NCI-H146 (cell line): ENCODE results near the gene B4GALT1.
"Not testable (repeated sequence)": the region's sequence is repeated elsewhere in the genome, so short reads cannot be mapped to it uniquely, and the experiment has no call there.

Experiments used
- DNase-seq: peaks from one replicate; lab custom pipeline; 2025; lab: John Stamatoyannopoulos, UW

The B4GALT1 gene

DNA sequence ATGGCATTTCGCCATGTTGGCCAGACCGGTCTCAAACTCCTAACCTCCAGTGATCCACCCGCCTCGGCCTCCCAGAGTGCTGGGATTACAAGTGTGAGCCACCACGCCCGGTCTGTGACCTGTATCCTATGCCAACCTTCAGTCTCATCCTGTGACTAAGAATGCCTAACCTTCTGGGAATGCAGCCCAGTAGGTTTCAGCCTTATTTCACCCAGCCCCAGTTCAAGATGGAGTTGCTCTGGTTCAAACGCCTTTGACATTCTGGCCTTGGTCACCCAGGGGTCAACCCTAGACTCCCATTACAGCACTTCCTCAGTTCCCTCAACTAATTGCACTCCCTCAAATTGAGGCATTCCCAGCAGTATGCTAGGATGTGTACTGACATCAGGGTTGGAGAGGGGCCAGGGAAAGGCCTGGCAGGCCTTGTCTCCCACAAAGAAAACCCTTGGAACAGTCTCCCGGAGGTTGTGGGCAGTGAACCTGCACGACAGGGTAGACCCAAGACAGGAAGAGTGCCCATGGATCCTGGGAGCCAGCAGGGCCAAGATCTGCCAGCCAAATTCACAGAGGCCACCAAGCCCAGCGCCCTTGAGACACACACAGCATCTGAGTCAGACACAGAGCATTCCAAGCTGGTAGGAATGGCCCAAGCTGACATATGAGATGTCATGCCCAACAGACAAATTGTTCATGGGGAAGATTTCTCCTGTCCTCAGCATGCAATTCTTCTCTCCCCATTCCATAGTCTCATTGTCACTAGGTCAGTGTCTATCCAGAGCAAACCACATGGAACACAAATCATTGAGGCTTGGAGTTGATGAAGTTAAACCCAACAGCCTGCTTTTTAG is 65.8 kb downstream of the B4GALT1 start:
- DNase-seq: no peak

DNA sequence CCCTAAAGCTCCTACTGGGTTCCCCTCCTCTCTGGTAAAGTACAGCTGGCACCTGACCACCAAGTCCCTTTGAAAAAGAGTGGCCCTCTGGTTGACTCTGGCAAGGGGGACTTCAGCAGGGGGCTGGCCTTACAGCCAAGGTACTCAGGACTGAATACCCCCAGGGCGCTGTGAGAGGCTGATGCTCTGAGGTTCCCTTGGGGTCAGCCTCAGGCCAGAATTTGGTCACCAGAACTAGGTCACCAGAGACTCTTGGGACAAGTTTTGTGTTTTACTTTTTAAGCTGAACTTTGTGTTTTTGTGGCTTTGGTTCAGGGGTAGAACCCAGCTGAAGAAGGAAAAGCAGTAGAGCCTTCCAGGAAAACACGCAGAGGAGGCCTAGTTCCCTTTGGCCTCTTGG is 67.4 kb downstream of the B4GALT1 start:
- no peak for DNase-seq

DNA sequence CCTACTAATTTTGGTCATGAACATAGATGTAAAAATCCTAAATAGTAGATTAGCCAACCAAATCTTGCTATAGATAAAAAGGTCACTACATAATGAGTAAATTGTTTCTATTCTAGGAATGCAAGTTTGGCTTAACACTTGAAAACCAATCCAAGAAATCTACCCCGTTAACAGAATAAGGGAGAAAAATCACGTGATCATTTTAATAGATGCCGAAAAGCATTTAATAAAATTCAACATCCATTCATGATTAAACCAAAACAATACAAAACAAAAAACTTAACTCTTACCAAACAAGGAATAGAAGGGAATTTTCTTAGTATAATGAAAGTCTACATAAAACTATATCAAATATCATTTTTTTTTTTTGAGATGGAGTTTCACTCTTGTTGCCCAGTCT is 69.9 kb downstream of the B4GALT1 start:
- no peak for DNase-seq

DNA sequence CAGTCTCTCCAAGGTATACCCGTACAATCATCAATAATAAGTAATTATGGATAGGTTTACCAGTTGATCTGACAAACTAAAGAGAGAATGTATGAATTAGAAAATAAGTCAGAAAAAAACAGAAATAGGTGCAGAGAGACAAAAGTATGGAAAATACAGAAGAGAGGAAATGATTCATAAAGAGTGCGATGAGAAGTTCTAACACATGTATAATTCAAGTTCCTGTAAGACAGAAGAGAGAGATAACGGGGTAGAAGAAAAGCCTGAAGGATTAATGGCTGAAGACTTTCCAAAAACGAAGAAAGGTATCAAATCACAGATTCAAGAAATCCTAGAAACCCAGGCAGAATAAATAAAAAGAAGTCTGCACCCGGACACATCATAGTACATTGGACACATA is 74.5 kb downstream of the B4GALT1 start:
- DNase-seq: no peak

DNA sequence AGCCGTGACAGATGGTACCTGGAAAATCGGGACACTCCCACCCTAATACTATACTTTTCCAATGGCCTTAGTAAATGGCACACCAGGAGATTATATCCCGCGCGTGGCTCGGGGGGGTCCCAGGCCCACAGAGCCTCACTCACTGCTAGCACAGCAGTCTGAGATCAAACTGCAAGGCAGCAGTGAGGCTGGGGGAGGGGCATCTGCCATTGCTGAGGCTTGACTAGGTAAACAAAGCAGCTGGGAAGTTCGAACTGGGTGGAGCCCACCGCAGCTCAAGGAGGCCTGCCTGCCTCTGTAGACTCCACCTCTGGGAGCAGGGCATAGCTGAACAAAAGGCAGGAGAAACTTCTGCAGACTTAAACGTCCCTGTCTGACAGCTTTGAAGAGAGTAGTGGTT is 81.5 kb downstream of the B4GALT1 start:
- DNase-seq: not testable (repeated sequence)

DNA sequence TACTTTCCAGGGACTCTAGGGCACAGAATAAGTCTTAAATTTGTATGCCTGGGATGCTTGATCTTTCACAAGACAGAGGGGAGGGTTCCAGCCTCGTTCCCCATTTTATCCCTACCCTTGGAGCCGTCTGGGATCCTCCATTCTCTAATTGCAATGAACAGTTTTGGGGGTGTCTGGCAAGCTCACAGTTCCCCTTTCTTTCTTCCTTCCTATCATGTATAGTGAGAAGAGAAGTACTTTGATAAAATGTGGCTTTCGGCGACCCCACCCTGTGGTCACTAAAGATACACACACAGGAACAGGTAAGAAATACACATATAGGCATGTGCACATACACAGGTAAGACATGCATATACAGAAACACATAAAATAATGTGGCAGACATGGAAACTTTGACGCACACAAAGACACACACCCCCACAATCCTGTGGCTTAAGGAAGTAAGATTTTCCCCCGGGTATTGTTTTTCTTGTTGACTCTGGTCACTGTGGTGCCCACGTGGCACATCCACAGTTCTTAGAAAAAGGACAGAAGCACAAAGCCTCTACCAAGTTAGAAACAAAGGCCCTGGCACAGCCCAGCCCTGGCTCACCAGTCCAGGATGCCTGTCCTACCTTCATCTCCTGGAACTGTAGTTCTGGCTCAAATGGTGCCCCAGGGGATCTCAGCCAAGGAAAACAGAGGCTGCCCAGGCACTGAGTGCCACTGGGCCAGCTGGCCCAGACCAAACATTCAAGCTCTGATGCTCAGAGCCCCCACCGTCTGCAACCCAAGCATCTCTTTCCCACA is 84.4 kb downstream of the B4GALT1 start:
- no peak for DNase-seq

DNA sequence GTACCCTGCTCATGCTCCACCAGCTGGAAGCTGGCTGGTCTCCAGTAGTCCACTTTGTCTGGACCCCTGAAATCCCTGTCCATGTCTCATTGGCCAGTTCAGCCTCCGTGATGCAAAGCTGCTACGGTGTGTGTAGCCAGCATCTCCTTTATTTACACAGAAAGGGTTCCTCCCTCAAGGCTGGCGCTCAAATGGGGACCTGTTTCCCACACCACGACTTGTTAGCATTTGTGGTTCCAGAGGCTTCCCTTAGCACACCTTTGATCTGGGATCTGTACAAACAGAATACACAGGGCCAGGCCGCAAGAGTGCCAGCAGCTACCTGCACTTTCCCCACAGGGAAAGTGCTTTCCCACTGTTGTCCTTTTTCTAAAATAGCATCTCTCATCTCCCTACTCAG is 85.0 kb downstream of the B4GALT1 start:
- no peak for DNase-seq

DNA sequence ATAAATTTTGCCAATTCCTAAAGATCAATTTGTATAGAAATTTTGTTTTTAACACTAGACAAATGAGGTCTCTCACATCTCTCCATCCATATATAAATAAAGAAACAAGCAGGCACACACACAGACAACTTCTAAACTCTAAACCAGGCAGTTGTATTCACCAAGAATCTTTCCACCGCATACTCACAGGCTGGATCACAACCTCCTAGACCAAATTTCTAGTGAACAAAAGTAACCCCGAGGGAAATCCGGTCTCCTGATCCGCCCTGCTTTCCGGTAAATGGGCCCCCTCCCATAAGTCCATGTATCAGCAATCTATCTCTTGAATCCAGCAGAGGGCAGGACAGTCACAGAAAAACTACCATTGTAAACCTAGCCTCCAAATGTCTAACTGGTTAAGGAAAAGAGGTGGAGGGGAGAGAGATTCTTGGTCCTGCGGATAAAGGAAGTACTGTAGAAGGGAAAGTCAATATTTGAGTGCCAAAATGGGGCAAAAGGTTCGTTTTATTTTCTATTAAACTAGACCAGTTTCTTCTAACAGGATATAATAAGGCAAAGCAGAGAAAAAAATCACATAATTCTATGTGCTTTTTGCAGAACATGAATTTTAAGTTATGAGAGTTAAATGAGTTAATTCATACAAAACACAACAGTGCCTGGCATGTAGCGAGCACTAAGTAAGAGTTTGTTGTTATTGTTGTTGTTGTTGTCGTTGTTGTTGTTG is 85.8 kb downstream of the B4GALT1 start:
- peak; percentile 92 for DNase-seq

DNA sequence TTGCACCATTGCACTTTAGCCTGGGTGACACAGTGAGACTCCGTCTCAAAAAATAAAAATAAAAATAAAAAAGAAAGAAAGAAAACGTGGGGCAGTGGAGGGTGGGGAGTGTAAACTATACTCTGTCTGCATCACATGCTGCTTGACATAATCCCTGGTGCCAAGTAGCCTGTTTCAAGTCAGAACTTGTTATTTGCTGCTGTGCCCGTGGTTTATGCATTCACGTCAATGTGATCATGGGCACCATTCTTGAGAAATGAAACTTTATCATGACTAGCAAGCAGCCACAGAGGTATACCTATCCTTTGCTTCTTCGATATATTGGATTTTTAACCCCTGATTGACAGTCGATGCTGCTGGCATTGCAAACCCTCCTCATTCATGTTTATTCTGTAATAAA is 86.6 kb downstream of the B4GALT1 start:
- DNase-seq: no peak

DNA sequence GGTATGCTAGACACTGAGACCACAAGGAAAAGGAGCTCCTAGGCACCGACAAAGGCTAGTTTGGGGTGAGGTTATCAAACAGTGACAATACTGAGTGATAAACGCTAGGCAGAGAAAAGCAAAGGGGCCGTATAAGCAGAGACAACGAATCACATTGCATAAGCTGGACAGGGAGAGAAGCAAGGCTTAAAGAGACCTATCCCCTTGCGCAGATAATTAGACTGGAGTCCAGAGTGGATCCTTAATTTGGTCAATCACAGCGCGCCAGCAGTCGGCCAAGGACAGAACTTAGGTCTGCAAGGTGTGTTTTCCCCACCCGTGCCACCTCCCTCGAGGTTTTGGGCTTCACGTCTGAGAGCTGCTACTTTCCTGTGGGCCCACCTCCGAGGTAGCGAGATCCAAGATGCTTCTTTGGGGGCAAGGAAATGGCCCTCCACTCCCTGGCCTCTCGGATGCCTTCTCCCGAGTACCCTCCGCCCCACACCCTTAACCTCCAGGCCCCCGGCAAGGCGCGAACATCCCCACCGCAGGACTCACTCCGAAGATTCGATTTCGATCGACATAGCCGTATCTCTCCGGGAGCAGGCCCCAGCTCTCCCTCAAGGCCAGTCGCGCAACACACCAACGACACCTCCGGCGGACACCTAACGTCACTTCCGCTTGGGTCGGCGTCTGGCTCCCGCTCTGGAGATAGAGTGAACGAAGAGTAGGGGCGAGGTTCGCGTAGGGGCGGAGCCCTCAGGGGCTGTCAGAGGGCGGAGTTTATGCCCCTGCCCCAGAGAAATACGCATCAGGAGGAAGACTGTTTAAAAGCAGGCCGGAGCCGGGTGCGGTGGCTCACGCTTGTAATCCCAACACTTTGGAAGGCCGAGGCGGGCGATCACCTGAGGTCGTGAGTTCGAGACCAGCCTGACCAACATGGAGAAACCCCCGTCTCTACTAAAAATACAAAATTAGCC is 90.8 kb downstream of the B4GALT1 start, which contains the start of gene SMU1:
Gene SMU1 (minus strand): TSS at position 629 of the 959 bp plus-strand sequence. CDS start 66 bp downstream, at position 563.
- DNase-seq: peak; percentile 99

DNA sequence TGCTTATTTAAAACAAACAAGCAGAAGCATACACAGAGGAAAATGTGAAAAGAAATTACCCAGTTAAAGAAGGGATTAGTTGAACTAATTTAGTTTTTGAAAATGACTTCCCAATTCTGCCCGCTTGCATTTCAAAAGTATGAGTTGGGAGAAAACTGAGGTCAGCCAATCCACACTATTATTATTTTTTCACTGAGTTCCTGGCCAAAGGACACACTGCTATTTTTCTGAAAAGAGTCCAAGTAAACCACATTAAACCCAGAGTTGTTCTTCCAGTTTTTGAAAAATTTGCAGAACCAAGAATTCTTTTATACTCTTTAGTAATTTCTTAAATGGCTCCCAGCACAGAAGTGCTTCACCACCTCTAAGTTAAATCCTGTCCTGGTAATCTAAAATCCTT is 98.1 kb downstream of the B4GALT1 start:
- DNase-seq: no peak

DNA sequence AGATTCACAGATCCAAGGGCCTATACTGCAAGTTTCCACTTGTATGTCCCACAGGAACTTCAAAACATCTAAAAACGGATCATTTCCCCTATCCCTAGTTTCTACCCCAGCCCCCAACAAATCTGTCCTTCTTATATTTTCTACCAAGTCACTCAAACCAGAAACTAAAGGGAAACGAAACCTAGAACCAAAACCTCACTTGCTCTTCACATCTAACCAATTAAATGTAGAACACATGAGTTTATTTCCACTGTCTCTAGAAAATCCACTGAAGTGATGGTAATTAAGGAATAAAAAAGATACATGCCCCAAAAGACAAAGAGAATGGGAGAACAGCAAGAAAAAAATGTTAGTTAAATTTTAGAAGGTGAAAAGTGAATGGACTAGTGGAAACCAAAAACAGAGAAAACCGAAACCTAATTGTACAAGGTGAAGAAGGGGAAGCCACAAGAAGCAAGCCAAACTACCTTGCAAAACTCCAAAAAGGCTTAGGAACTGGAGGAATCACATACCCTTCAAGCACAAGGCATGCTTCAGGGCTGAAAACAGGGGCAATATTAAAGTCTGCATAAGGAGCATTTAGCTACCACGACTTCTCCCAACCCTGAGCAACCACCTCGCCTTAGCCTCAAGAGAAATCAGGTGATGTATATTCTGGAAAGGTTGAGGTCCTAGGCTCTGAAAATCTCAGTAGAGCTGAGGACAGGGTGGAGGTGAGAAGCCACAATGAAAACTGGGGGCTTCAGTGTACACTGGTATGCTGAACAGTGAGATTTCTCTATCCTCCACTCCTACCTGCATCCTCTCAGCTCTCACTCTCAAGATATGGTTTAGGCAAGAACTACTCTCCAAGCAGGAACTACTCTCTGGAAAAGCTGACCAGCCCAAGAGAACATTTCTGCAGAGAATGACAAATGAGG is 101.7 kb downstream of the B4GALT1 start:
- no peak for DNase-seq
